GM23338 (cell line): Measurements from ENCODE around the gene WWOX. TPM values are rescaled to one million over a fixed set of nuclear protein-coding genes. Genes with fewer than 3 reads are reported as not detected.

Experiments used
- ATAC-seq: fragments of 200-7000 bp; cut with Tn5 transposase; 3 replicates; pipeline ENCODE4 v1.9.1; 2020
- DNase-seq: peaks from one replicate; pipeline ENCODE4 v3.0.0-alpha.2; 2015; ENCODE audit warnings: low spot score
- H2AFZ ChIP-seq: fragments of 200-600 bp; sonication (generic); 2 replicates; pipeline ENCODE4 v1.8.0; 2016; ENCODE audit warnings: antibody characterized with exemption, mild to moderate bottlenecking, moderate library complexity
- H3F3A ChIP-seq: fragments of 200-600 bp; sonication (generic); replicated peaks from 2 replicates; pipeline ENCODE4 v1.8.0; 2017; ENCODE audit warnings: antibody characterized with exemption, mixed run types, low read depth
- H3K27ac ChIP-seq: fragments of 200-600 bp; sonication (generic); 2 replicates; pipeline ENCODE4 v1.6.1; 2016; ENCODE audit warnings: low read depth
- H3K27me3 ChIP-seq: fragments of 200-600 bp; sonication (generic); 2 replicates; pipeline ENCODE4 v1.8.0; 2016; ENCODE audit warnings: mild to moderate bottlenecking, mixed run types, moderate library complexity; ENCODE audit not compliant: insufficient read depth
- H3K36me3 ChIP-seq: fragments of 200-600 bp; sonication (generic); 2 replicates; pipeline ENCODE4 v1.8.0; 2016; ENCODE audit warnings: mild to moderate bottlenecking; ENCODE audit not compliant: insufficient read depth
- H3K4me1 ChIP-seq: fragments of 200-600 bp; sonication (generic); 2 replicates; pipeline ENCODE4 v1.8.0; 2016; ENCODE audit warnings: mild to moderate bottlenecking, moderate library complexity; ENCODE audit not compliant: insufficient read depth
- H3K4me2 ChIP-seq: fragments of 200-600 bp; sonication (generic); 2 replicates; pipeline ENCODE4 v1.7.1; 2017; ENCODE audit warnings: mixed run types
- H3K4me3 ChIP-seq: fragments of 200-600 bp; sonication (generic); 2 replicates; pipeline ENCODE4 v1.6.1; 2016; ENCODE audit warnings: mixed run types
- H3K79me2 ChIP-seq: fragments of 200-600 bp; sonication (generic); replicated peaks from 2 replicates; pipeline ENCODE4 v1.8.0; 2017; ENCODE audit warnings: mild to moderate bottlenecking; ENCODE audit not compliant: insufficient read depth
- H3K9me2 ChIP-seq: fragments of 200-600 bp; sonication (generic); 2 replicates; pipeline ENCODE4 v1.8.0; 2017; ENCODE audit not compliant: insufficient read depth
- H4K20me1 ChIP-seq: fragments of 200-600 bp; sonication (generic); replicated peaks from 2 replicates; pipeline ENCODE4 v1.8.0; 2017; ENCODE audit warnings: mild to moderate bottlenecking; ENCODE audit not compliant: insufficient read depth
- H3K27ac Mint-ChIP-seq: 2 replicates; pipeline ENCODE4 v1.8.0; 2020; ENCODE audit warnings: inconsistent platforms, mild to moderate bottlenecking, moderate library complexity, mixed read lengths
- H3K27me3 Mint-ChIP-seq: 3 replicates; pipeline ENCODE4 v1.8.0; 2022; ENCODE audit warnings: low read depth, mild to moderate bottlenecking, moderate library complexity, mixed read lengths, inconsistent platforms; ENCODE audit not compliant: insufficient read depth, poor library complexity
- H3K36me3 Mint-ChIP-seq: 3 replicates; pipeline ENCODE4 v1.8.0; 2021; ENCODE audit warnings: low read depth, mild to moderate bottlenecking, inconsistent platforms, moderate library complexity, mixed read lengths
- H3K4me1 Mint-ChIP-seq: 3 replicates; pipeline ENCODE4 v1.8.0; 2020; ENCODE audit warnings: mild to moderate bottlenecking, inconsistent platforms, mixed read lengths
- H3K4me3 Mint-ChIP-seq: 3 replicates; pipeline ENCODE4 v1.8.0; 2021; ENCODE audit warnings: moderate library complexity, mild to moderate bottlenecking, inconsistent platforms, mixed read lengths
- H3K9me3 Mint-ChIP-seq: 3 replicates; pipeline ENCODE4 v1.8.0; 2020; ENCODE audit warnings: moderate library complexity, mild to moderate bottlenecking, inconsistent platforms, mixed read lengths
- CTCF ChIP-seq, 2 experiments: fragments of 200-600 bp in 1 of 2; sonication (generic) in 1 of 2; conservative IDR thresholded peaks; 2 replicates each; pipeline versions ENCODE4 v1.5.1 to v1.6.1; 2016 to 2017; ENCODE audit warnings: antibody characterized with exemption in 2 of 2, low read depth in 2 of 2, mild to moderate bottlenecking in 2 of 2, moderate library complexity in 1 of 2
- ETS1 ChIP-seq: IDR thresholded peaks from 2 replicates; pipeline ENCODE4 v1.6.1; 2016; ENCODE audit warnings: antibody characterized with exemption
- EZH2 ChIP-seq: fragments of 200-600 bp; sonication (generic); IDR thresholded peaks from one replicate; pipeline ENCODE4 v1.8.0; 2017; ENCODE audit warnings: antibody characterized with exemption, mild to moderate bottlenecking, low read depth; ENCODE audit not compliant: unreplicated experiment
- JUNB ChIP-seq: IDR thresholded peaks from one replicate; pipeline ENCODE4 v1.6.1; 2016; ENCODE audit warnings: antibody characterized with exemption; ENCODE audit not compliant: unreplicated experiment
- ZNF114 ChIP-seq: fragments of 250-450 bp; sonication (Bioruptor Pico); IDR thresholded peaks from 2 replicates; pipeline ENCODE4 v1.5.0; 2020; ENCODE audit warnings: mild to moderate bottlenecking, moderate library complexity
- ZNF331 ChIP-seq: fragments of 250-450 bp; sonication (Bioruptor Pico); IDR thresholded peaks from 2 replicates; pipeline ENCODE4 v1.5.0; 2020; ENCODE audit warnings: low read depth, mild to moderate bottlenecking, moderate library complexity
- ZNF462 ChIP-seq: fragments of 250-450 bp; sonication (Bioruptor Pico); IDR thresholded peaks from 2 replicates; pipeline ENCODE4 v1.5.0; 2020; ENCODE audit warnings: mild to moderate bottlenecking, moderate library complexity
- polyA plus RNA-seq: library from polyadenylated mRNA; unstranded; fragments of >200 nt; fragmentation: Nextera tagmentation; extraction: Ambion mirVana; gene quantifications from 2 replicates; pipeline ENCODE4 v1.2.1, GENCODE V29; 2016
- total RNA-seq: library from RNA; depleted of rRNA; stranded (reverse); fragments of >200 nt; shearing (Covaris generic); gene quantifications from 2 replicates; pipeline ENCODE4 v1.2.3, GENCODE V29; 2014

The WWOX gene
- total and polyA plus RNA-seq, 2 experiments from 2014 or later, result 10.0 to 19.3 TPM

GRCh38 chr16:78469787-78470186, 370.3 kb downstream of the WWOX start (continued):
- no peak for TF ChIP-seq ETS1
- no peak for TF ChIP-seq ZNF331 (CRISPR knock-in tag)
- TF ChIP-seq JUNB, result no peak
- no peak for TF ChIP-seq CTCF (conservative IDR thresholded peaks at IDR 0.05; ENCODE audit: low read depth in 2 of 2)

- no peak for ATAC-seq
- no peak overlapping the region for H3K4me3 Mint-ChIP-seq
- Histone ChIP-seq H4K20me1 (no peaks in the 10 kb centered on the region), H2AFZ (no peak overlapping the region), H3K4me3 (no peak overlapping the region), H3K4me2 (no peak overlapping the region), H3K4me1 (peaks cover 17% of the 10 kb centered on the region), H3K27me3 (no peaks in the 10 kb centered on the region), H3K9me2 (no peaks in the 10 kb centered on the region), H3K79me2 (no peaks in the 10 kb centered on the region), H3K36me3 (no peaks in the 10 kb centered on the region), H3F3A (no peaks in the 10 kb centered on the region), H3K27ac (no peak overlapping the region)
- H3K9me3 Mint-ChIP-seq, result no peaks in the 10 kb centered on the region
- DNase-seq, result no peak
- H3K4me1 Mint-ChIP-seq, result peaks cover 18% of the 10 kb centered on the region
- H3K27me3 Mint-ChIP-seq, result peaks cover 5% of the 10 kb centered on the region
- H3K36me3 Mint-ChIP-seq, result no peaks in the 10 kb centered on the region
- no peak overlapping the region for H3K27ac Mint-ChIP-seq
- no peak for TF ChIP-seq ZNF331 (CRISPR knock-in tag)
- TF ChIP-seq CTCF (conservative IDR thresholded peaks at IDR 0.05; ENCODE audit: low read depth in 2 of 2), result no peak
- no peak for TF ChIP-seq ETS1
- no peak for TF ChIP-seq ZNF462 (CRISPR knock-in tag)
- no peak for TF ChIP-seq EZH2
- TF ChIP-seq ZNF114 (CRISPR knock-in tag), result no peak
Observed at GRCh38 chr16:78473031-78473699, 373.7 kb downstream of the WWOX start.
